GM19043 (cell line): Measurements from ENCODE around the gene TMEM132D.

Experiments
- ATAC-seq: cut with Tn5 transposase; IDR thresholded peaks from one replicate; pipeline ENCODE4 v1.9.1; 2021; ENCODE audit warnings: low read depth; ENCODE audit not compliant: unreplicated experiment

TMEM132D gene

DNA sequence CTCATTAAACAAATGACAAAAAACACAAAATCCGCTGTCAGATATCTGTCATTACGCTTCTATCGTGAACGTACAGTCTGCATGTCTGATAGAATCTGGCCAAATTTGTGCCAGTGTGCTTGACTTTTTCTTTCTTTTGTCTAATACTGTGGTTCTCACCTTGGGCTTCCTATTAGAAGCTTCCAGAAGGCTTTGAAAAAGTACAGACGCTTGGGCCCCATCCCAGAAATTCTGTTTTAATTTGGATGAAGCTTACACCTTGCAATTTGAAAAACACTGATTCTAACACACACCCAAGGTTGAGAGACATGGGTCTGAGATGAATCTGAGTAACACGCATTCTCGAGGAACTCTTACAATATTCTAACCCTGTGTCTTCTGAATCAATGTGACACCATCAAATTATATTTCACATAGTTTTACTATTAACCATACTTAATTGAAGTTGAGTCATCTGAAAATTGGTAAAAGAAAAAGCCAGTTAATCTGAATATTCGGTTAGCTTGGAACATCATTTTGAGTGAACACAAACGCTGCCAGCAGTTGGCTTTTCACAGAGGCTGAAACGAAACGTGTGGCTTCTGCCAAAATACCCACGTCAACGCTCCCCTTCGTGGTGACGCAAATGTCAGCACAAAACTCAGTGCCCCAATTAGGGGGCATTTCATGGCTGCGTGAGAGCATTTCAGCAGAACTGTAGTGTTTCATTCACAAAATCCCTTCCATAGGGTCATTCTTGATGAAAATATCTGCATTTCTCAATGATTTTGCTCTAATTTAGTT lies 420.5 kb downstream of the TMEM132D start:
- ATAC-seq: no peak

DNA sequence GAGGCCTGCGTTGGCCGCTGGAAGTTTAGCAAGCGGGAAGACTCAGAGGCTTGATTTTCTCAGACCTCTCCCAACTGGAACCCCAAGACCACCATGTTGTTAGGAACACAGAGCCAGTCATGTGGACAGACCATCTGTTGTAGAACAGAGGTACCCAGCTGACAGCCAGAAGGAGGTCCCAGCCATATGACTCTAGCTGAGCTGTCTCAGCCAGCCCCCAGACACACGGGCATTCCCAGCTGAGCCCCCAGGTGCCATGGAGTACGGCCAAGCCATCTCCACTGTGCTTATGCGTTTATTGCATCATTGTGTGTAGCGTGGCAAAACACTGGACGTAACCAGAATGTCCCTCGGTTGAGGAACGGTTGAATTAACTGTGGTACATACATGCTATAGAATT lies 421.9 kb downstream of the TMEM132D start:
- no peak for ATAC-seq

DNA sequence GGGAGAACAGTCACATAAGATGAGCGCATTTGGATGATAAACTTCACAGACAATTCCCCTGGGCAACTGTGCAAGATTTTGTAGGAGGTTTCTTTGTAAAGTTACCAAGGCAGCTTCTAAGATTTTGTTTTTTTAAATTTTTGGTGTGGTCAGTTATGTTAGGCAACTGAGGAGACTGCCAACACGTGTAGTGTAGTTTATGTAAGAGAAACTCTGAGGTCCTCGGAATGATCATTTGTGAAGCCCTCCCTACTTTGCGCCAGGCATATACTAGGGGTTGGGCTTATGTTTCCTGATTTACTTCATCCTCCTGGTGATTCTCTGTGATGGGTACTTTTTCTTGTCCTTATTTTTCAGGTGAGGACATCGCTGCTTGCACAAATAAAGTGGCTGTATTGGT lies 433.6 kb downstream of the TMEM132D start:
- no peak for ATAC-seq

DNA sequence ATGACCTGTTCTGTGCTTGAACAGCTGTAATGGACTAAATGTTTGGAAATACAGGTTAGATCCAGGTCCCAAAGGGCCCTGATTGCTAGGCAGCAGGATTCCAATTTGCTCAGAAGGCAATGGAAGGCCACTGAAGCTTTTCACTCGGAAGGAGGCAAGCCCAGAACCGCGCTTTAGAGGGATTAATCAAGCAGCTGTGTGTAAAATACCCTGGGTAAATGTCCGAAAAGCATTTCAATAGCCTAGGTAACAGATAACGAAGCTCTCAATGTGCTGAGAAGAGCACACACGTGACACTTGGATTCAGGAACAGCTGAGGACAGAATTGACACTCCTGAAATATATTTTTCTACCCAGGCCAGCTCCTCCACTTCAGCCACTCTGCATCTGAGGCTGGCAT lies 436.1 kb downstream of the TMEM132D start:
- ATAC-seq: no peak

DNA sequence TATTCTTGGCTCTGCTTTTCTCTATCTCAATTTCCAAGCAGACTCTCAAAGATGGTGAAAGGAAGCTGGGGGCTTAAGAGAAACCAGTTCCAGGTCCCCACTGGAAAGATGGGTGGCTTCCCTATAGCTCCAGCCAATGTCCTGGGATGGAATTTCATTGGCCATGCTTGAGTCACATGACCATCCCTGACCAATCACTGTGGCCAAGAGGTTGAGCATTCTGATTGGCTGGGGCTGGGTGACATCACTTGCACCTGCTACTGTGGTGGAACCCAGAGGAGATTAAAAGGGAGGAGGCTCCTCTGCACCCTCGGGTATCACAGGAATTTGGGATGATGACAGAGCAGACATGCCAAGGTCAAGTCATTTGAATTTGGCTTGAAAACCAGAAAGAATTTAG lies 436.5 kb downstream of the TMEM132D start:
- no peak for ATAC-seq

DNA sequence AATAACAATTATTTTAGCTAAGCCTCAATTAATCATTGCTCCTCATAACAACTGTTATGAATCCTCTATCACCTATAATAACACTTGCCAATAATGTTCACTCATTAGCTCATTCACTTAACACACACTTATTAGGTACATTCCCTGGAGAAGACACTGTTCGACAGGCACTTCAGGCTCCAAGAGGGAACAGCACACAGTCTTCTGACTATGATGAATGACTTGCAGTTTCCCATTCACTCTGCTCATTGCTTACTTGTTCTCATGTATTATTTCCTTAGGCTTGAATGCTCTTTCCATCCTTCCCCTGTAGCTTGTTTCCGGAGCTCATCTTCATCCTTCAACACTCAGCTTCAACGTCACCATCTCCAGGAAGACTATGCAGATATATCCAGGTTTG lies 437.3 kb downstream of the TMEM132D start:
- no peak for ATAC-seq

DNA sequence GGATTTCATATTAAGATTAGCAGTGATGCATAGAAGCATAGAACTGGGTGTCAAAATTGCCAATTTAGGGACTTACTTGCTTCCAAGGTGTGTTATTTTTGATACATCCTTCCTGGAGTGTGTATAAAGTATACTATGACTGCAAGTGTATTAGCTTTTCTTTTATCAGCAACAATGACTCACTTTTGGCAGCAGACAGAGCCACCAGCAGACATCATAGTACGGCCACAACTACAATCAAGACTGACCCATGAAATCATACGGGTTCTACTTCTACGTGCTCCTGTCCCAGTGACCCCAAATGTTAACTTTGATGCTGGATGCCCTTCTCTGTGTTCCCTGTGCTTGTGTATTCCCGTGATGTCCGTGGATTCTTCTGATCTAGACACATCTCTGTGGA lies 443.9 kb downstream of the TMEM132D start:
- no peak for ATAC-seq

DNA sequence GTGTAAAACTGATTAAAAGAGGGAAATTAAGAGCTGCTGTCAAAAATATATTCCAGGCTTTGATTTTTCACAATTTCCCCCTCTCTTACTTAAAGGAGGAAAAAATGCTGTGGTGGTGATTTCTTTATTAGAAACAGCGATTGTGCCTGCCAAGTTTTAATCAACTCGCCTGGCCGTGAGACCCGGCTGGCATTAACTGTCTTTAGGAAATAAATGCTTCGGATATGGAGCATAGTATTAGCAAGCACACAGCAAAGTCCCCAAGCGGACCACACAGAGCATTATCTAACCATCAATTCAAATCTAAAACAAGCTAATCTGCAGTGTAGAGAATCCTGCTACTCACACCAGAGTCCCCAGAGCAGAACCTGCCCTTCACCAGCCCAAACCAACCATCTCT lies 457.1 kb downstream of the TMEM132D start:
- no peak for ATAC-seq

DNA sequence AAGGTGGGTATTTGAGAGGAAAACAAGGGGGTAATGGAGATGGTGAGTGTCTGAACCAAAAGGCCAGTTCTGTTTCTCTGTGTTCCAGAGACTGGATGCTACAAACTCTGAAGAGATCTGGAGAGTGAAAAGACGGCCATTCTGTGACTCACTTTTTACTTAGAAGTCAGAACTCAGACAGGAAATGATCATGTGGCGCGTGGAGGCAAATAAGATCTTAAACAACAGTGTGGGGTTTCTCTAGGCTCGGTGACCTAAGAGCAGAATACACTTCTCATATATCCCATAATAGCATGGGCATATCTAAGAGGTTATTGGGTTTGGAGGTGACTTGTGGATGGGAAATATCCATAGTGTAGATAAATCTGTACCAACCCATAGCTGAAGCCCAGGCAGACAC lies 463.5 kb downstream of the TMEM132D start:
- ATAC-seq: no peak

DNA sequence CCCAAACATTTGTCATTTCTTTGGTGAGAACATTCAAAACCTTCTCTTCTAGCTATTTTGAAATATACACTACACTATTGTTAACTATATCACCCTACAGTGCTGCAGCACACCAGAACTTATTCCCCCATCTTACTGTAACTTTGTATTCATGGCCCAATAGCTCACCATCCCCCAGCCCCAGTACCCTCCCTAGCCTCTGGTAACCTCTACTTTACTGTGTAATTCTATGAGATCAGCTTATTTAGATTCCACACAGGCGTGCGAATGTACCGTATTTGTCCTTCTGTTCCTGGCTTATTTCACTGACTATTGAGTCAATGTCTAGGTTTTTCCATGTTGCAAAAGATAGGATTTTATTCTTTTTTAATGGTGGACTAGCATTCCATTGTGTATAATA lies 469.0 kb downstream of the TMEM132D start:
- ATAC-seq: no peak

DNA sequence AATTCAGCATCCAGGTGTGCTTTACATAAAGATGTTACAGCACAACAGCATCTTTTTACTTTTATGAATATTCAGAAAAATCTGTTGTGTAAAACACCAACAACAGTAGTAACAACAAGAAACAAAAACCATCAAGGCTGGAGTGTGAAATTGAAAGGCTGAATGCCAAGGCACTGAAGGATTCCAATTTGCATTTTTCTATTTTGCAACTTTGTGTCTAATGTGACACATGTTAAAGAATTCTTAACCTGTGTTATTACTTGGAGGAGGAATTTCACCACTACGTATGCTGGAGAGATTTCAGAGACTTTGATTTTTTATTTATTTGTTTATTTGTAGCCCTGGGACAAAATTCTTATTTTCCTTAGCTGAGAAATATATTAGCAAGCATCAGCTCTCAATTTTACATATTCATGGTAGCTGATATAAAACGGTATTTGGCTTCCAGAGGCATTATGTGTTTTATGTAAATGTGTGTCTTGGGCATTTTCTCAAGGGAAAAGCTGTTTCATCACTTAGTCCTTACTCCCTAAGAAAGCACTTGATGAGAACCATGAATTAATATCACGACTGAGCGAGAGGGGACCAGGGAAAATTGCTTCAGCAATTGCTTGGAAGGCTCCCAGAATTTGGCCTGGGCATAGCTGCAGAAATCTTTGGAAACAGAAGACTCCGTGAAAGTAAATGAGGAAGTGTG lies 475.4 kb downstream of the TMEM132D start:
- ATAC-seq: no peak

DNA sequence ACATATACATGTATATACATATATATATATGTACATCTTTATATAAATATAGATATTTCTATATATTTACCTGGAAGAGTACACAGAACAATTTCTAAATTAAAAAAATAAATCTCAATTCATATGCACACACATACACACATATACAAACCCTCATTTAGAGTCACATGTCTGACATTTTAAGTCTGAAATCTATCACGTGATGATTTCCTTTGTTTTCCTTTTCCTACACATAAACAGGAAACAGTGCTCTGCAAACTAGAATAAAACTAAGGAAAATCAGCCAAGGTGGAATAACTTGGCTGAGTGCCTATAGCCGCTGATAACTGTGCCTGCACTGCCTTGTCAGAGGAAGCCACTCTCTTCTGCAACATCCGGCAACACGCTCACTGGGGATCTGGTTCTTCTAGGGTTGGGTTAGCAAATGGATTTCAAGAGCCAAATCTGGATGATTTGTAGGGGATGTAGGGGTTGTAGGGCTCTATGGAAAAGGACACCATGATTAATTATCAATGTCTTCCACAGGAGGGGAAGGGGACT lies 480.7 kb downstream of the TMEM132D start:
- ATAC-seq: no peak

DNA sequence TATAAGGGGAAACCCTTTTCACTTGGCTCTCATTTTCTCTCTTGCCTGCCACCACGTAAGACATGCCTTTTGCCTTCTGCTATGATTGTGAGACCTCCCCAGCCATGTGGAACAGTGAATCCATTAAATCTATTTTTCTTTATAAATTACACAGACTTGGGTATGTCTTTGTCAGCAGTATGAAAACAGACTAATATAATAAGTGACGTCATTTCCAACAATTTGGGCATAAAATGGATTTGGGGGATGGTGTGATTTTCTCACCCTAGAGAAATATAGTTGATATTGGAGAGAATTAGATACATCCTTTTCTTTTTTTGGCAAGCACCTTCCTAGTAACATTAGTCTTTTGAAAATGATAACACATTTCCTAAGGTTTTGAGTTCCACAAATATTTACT lies 490.5 kb downstream of the TMEM132D start:
- no peak for ATAC-seq

DNA sequence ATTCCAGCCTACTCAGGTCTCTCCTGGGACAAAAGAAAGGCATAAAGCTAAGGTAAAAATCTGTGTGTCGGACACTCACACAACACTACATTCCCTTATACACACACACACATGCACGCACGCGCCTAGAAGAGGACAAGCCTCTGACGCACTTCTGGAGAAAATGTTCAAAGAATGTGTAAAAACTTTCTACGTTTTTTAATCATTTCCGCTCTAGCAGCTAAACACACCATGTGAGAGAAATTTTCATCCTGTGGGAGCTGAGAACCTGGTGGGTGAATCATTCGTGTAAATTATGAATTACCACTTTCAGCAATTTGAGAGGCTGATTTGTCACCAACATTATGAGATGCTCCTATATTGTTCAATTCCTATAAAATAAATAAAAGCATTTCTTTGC lies 494.5 kb downstream of the TMEM132D start:
- no peak for ATAC-seq

DNA sequence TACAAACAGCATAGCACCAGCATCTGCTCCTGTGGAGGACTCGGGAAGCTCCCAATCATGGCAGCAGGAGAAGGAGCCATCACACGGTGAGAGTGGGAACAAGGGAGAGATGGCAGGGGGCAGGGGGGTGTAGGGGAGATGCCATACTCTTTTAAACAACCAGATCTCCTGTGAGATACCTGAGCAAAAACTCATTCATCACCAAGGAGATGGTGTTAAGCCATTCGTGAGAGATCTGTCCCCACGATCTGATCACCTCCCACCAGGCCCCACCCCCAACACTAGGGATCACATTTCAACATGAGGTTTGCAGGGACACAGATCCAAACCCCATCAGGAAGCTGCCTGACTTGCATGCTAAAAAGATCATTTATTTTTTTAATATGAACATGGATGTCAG lies 499.3 kb downstream of the TMEM132D start:
- ATAC-seq: no peak

DNA sequence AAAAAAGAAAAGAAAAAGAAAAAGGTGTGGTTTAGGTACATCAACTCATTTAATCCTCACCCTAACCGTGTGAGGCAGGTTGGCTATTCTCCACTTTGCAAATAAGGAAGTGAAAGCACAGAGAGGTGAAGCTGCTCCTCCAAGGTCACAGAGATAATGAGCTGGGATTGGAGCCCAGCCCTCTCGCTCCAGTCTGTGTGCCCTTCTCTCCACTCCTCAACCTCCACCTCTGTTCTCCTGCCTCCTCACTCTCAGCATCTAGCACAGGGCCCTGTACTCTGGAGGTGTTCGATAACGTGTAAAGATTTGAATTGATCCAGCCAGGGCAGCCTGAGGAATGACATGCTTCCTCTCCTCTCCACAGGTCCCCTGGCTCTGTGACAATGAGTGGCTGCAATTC lies 502.3 kb downstream of the TMEM132D start:
- no peak for ATAC-seq

DNA sequence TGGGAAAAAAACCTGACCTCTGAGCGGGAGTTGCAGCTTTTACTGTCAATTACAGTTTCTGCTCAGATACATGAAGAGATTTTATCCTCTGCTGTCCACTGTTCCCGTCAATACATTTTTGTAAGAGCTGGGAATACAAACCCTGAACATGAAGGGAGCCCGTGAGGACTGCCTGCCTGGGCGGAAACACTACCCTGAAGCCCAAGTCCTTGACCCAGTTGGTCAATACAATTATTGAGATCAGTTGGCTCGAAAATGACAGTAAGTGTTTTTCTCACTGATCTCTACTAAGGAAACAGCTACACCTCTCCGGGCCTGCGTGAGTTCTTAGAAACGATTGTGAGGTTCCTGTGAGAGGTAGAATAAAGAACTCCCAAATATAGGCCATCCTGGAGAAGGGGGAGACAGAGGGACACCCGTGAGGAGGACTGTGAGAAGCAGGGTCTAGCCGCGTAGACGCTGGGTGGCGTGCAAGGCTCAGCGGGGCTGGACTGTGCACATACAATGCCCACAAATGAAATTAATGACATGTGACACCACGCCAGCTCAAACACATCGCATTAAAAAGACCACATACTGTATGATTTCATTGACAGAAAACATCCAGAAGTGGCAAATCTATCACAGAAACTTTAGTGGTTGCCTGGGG lies 509.5 kb downstream of the TMEM132D start:
- ATAC-seq: no peak

DNA sequence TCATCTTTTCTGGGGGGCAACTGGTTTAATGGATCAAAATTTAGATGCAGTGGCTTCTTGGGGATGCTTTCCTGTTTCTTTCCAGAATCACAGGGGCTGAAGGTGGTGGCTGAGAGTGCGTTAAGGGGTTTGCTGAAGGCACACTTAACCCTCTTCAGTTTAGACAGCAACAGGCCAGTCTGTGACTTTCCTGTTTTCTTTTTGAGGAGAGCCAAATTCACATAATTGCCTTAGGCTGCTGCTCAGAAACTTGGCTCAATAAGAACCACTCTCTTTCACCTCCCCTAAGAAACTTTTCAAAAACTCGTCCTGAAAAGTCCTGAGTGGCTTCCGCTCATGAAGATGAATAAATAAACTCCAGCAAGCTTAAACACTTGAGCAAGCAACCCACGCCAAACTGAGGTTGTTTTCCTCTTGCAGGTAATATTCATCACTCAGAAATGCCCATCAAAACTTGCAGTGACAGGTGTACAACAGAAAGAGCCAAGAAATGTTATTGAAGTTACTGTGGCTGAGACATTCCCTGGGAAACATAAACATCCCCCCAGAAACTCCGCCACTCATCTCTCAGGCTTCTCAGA lies 510.4 kb downstream of the TMEM132D start:
- no peak for ATAC-seq

DNA sequence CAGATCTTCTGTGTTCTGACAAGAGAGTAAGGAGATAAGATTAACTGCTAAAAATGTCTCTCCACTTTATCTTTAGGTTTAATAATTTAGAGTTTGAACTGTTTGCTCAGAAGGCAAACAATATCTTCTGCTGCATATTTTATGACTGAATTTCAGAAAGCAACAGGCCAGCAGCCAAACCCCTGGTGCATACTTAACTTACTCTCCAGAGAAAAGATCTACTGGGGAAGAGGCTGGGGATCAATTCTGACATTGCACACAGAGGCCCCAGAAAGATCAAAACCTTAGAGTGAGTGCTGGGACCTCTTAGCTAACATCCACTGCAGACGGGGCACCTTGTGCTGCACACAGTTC lies 518.2 kb downstream of the TMEM132D start:
- no peak for ATAC-seq

DNA sequence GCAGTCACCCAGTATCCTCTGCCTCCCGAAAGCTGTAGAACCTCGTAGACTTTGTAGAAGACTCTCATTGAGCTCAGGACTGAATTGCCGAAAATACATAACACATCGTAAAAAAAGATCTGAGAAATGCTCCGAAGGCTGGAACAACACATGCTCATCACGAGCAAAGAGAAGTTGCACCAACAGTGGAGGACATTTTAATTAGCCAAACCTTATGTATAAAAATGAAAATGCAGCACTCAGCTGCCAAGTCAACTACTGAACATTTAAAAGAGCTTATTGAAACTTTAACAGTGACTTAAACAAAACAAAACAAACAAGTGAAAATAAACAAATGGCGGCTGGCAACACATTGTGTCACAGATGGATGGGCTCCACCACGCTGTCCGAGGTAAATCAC lies 519.9 kb downstream of the TMEM132D start:
- no peak for ATAC-seq

DNA sequence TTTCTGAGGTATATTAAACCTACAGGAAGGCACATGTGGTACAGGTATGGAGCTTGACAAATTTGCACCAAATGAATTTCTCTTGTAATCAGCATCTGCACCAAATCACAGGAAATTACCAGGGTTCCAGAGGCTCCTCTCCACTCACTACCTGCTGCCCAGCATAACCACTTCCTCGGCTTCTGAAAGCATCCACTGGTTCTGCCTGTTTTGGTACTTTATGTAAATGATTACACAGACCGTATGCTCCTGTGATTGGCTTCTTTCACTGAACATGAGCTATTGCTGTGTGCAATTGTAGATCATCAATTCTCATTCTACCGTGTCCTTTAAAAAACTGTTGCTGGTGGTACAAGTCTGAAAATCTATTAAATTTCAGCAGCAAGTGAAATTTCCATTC lies 522.1 kb downstream of the TMEM132D start:
- ATAC-seq: no peak
